Measurements from ENCODE around the gene ZCCHC3.
A peak's percentile ranks its signal among the peaks of the same experiment; 100 is the strongest.

Gene ZCCHC3

GRCh38 chr20:325045-325888, 27.9 kb downstream of the ZCCHC3 start, which contains the start of gene SOX12:
Gene SOX12, plus strand, starts transcription at chr20:325552. Its CDS starts 373 bp downstream, at chr20:325925.
- peaks cover 50% of the 10 kb centered on the region for H3K79me2 ChIP-seq (ENCODE audit: control insufficient read depth, low read length)
- peaks cover 25% of the 10 kb centered on the region for H3F3A ChIP-seq (ENCODE audit: control insufficient read depth, insufficient read depth)

GRCh38 chr20:325889-326644, 28.7 kb downstream of the ZCCHC3 start:
- H3F3A ChIP-seq (ENCODE audit: control insufficient read depth, insufficient read depth), result peaks cover 26% of the 10 kb centered on the region

More at GRCh38 chr20:325045-325888, 27.9 kb downstream of the ZCCHC3 start, which contains the start of gene SOX12:
- peak within 1 kb of the TSS; percentile 99 for H3K4me3 ChIP-seq (ENCODE audit: low read length)
- H4K20me1 ChIP-seq (ENCODE audit: control insufficient read depth, insufficient read depth, low read depth, low read length), result peaks cover 11% of the 10 kb centered on the region; the same call in 1 of the 2 replicates
- TF ChIP-seq EZH2phosphoT487 (IDR thresholded peaks at IDR 0.05; ENCODE audit: borderline replicate concordance, low read length) (no peak), CTCF (IDR thresholded peaks at IDR 0.05; ENCODE audit: low read depth, low read length, poor library complexity, severe bottlenecking) (no peak)
- H3K9me2 ChIP-seq (replicated peaks; ENCODE audit: control insufficient read depth, low read length), result no peaks in the 10 kb centered on the region
- H3K27ac ChIP-seq (ENCODE audit: low read depth, low read length), result peak within 1 kb of the TSS; percentile 82
- H3K27me3 ChIP-seq (ENCODE audit: control insufficient read depth, low read length), result no peaks in the 10 kb centered on the region; the same call in 1 of the 2 replicates
- peak within 1 kb of the TSS; percentile 100 for H3K4me2 ChIP-seq (ENCODE audit: low read length)
- H3K9me3 ChIP-seq (ENCODE audit: control insufficient read depth, insufficient read depth, low read length), result no peaks in the 10 kb centered on the region
- H3K4me1 ChIP-seq (ENCODE audit: control insufficient read depth, low read length), result peaks cover 37% of the 10 kb centered on the region
- H3K36me3 ChIP-seq (ENCODE audit: control insufficient read depth, low read length), result peaks cover 27% of the 10 kb centered on the region

GRCh38 chr20:326645-327185, 29.3 kb downstream of the ZCCHC3 start:
- H3K27ac ChIP-seq (ENCODE audit: low read depth, low read length), result peak overlapping the region; percentile 80

More at GRCh38 chr20:325889-326644, 28.7 kb downstream of the ZCCHC3 start:
- Histone ChIP-seq H4K20me1 (ENCODE audit: control insufficient read depth, insufficient read depth, low read depth, low read length) (peaks cover 18% of the 10 kb centered on the region; the same call in 1 of the 2 replicates), H3K9me3 (ENCODE audit: control insufficient read depth, insufficient read depth, low read length) (no peaks in the 10 kb centered on the region), H3K79me2 (ENCODE audit: control insufficient read depth, low read length) (peaks cover 56% of the 10 kb centered on the region), H3K27ac (ENCODE audit: low read depth, low read length) (peak overlapping the region; percentile 80), H3K9me2 (replicated peaks; ENCODE audit: control insufficient read depth, low read length) (no peaks in the 10 kb centered on the region), H3K4me1 (ENCODE audit: control insufficient read depth, low read length) (peaks cover 39% of the 10 kb centered on the region), H3K36me3 (ENCODE audit: control insufficient read depth, low read length) (peaks cover 34% of the 10 kb centered on the region), H3K4me3 (ENCODE audit: low read length) (peak overlapping the region; percentile 99), H3K4me2 (ENCODE audit: low read length) (peak overlapping the region; percentile 66), H3K27me3 (ENCODE audit: control insufficient read depth, low read length) (no peaks in the 10 kb centered on the region; the same call in 1 of the 2 replicates)
- no peak for TF ChIP-seq CTCF (IDR thresholded peaks at IDR 0.05; ENCODE audit: low read depth, low read length, poor library complexity, severe bottlenecking)
- TF ChIP-seq EZH2phosphoT487 (IDR thresholded peaks at IDR 0.05; ENCODE audit: borderline replicate concordance, low read length), result no peak

More at GRCh38 chr20:326645-327185, 29.3 kb downstream of the ZCCHC3 start:
- Histone ChIP-seq H3F3A (ENCODE audit: control insufficient read depth, insufficient read depth) (peaks cover 26% of the 10 kb centered on the region), H3K9me2 (replicated peaks; ENCODE audit: control insufficient read depth, low read length) (no peaks in the 10 kb centered on the region), H3K36me3 (ENCODE audit: control insufficient read depth, low read length) (peaks cover 35% of the 10 kb centered on the region), H3K4me3 (ENCODE audit: low read length) (peak overlapping the region; percentile 99), H3K4me1 (ENCODE audit: control insufficient read depth, low read length) (peaks cover 39% of the 10 kb centered on the region), H3K27me3 (ENCODE audit: control insufficient read depth, low read length) (no peaks in the 10 kb centered on the region; the same call in 1 of the 2 replicates), H3K79me2 (ENCODE audit: control insufficient read depth, low read length) (peaks cover 56% of the 10 kb centered on the region), H4K20me1 (ENCODE audit: control insufficient read depth, insufficient read depth, low read depth, low read length) (peaks cover 18% of the 10 kb centered on the region; the same call in 1 of the 2 replicates), H3K9me3 (ENCODE audit: control insufficient read depth, insufficient read depth, low read length) (no peaks in the 10 kb centered on the region), H3K4me2 (ENCODE audit: low read length) (peak overlapping the region; percentile 66)
- TF ChIP-seq CTCF (IDR thresholded peaks at IDR 0.05; ENCODE audit: low read depth, low read length, poor library complexity, severe bottlenecking), result no peak
